Caco-2 (cell line): ENCODE measurements around the gene OR2J2. TPM values are rescaled to one million over a fixed set of nuclear protein-coding genes. Genes with fewer than 3 reads are reported as not detected.

ENCODE experiments used
- BruUV-seq: library from RNA; stranded (reverse); fragments of 400-500 nt; replicated peaks from 2 replicates; lab custom pipeline; 2021; lab: Mats Ljungman, UMichigan
- CTCF ChIA-PET: fragments of 300-600 bp; sonication (Branson Sonifier 250); formaldehyde crosslinking; loops from one replicate; lab custom pipeline; 2022; ENCODE audit warnings: antibody characterized with exemption; lab: Charles Lee
- POLR2A ChIA-PET: fragments of 300-600 bp; sonication (Branson Sonifier 250); formaldehyde crosslinking; loops from one replicate; lab custom pipeline; 2022; ENCODE audit warnings: antibody characterized with exemption; lab: Charles Lee
- DNase-seq, 2 experiments: peaks; one replicate each; pipeline versions ENCODE4 v3.0.0 to v3.0.0-alpha.2; 2020 to 2022
- H3K27me3 ChIP-seq: replicated peaks from 2 replicates; pipeline ENCODE4 v1.6.0; 2011; ENCODE audit warnings: low read length; ENCODE audit not compliant: control insufficient read depth, insufficient read depth
- H3K36me3 ChIP-seq: 2 replicates; pipeline ENCODE4 v1.5.1; 2011; ENCODE audit warnings: low read length; ENCODE audit not compliant: control insufficient read depth, insufficient read depth
- H3K4me1 ChIP-seq: fragments of 250-450 bp; sonication (Bioruptor Pico); 2 replicates; pipeline ENCODE4 v1.5.1; 2020; ENCODE audit warnings: mild to moderate bottlenecking
- H3K4me3 ChIP-seq: 2 replicates; pipeline ENCODE4 v1.5.1; 2011; ENCODE audit warnings: low read depth, mild to moderate bottlenecking, control low read depth, low read length
- H3K9me3 ChIP-seq: fragments of 250-450 bp; sonication (Bioruptor Pico); 2 replicates; pipeline ENCODE4 v1.5.1; 2020; ENCODE audit warnings: mild to moderate bottlenecking, moderate library complexity
- H3K27ac Mint-ChIP-seq: one replicate; pipeline ENCODE4 v1.8.0; 2022; ENCODE audit warnings: mixed read lengths; ENCODE audit not compliant: unreplicated experiment
- H3K27me3 Mint-ChIP-seq: one replicate; pipeline ENCODE4 v1.8.0; 2022; ENCODE audit warnings: mixed read lengths; ENCODE audit not compliant: insufficient read depth, unreplicated experiment
- H3K36me3 Mint-ChIP-seq: one replicate; pipeline ENCODE4 v1.8.0; 2022; ENCODE audit warnings: mild to moderate bottlenecking, mixed read lengths; ENCODE audit not compliant: insufficient read depth, unreplicated experiment
- H3K4me1 Mint-ChIP-seq: one replicate; pipeline ENCODE4 v1.8.0; 2022; ENCODE audit warnings: low read depth, mixed read lengths; ENCODE audit not compliant: unreplicated experiment
- H3K4me3 Mint-ChIP-seq: one replicate; pipeline ENCODE4 v1.8.0; 2022; ENCODE audit warnings: mild to moderate bottlenecking, moderate library complexity, mixed read lengths; ENCODE audit not compliant: unreplicated experiment
- H3K9me3 Mint-ChIP-seq: one replicate; pipeline ENCODE4 v1.8.0; 2022; ENCODE audit warnings: mixed read lengths; ENCODE audit not compliant: unreplicated experiment
- CTCF ChIP-seq, 2 experiments: fragments of 200-600 bp in 1 of 2; IDR thresholded peaks; 1 replicate in 1 of 2; 2 replicates in 1 of 2; pipeline versions ENCODE4 v1.5.1 to v1.8.0; 2011 to 2022; ENCODE audit warnings: antibody characterized with exemption in 1 of 2, control low read depth in 1 of 2, inconsistent platforms in 1 of 2, low read depth in 1 of 2, low read length in 1 of 2, mild to moderate bottlenecking in 1 of 2, moderate library complexity in 1 of 2; ENCODE audit not compliant: insufficient read depth in 1 of 2, severe bottlenecking in 1 of 2, unreplicated experiment in 1 of 2
- intact Hi-C: fragments of 100-400 bp; cut with micrococcal nuclease; formaldehyde crosslinking; loops from one replicate; pipeline ENCODE4 v1.10.0; 2022; ENCODE audit not compliant: unreplicated experiment
- total RNA-seq: library from RNA; stranded (reverse); gene quantifications from 2 replicates; pipeline ENCODE4 v1.2.3, GENCODE V29; 2022

Gene OR2J2
- total RNA-seq, 1 experiment from 2014 or later, result not detected

- intact Hi-C loops, result no loop called here
- H3K9me3 ChIP-seq, result no peaks in the 10 kb centered on the region
- TF ChIP-seq CTCF (IDR thresholded peaks at IDR 0.05; ENCODE audit: insufficient read depth in 1 of 2, low read depth in 1 of 2, low read length in 1 of 2, severe bottlenecking in 1 of 2, unreplicated experiment in 1 of 2), result no peak
- H3K4me1 ChIP-seq, result no peaks in the 10 kb centered on the region
- no peak for DNase-seq
- Mint-ChIP-seq H3K27me3 (no peaks in the 10 kb centered on the region), H3K9me3 (no peaks in the 10 kb centered on the region), H3K4me3 (no peak overlapping the region), H3K27ac (no peak overlapping the region), H3K36me3 (no peaks in the 10 kb centered on the region), H3K4me1 (peaks cover 11% of the 10 kb centered on the region)
- no TSS peak for BruUV-seq
- ChIA-PET POLR2A (no interaction called here), CTCF (no interaction called here)
- no peak overlapping the region for H3K4me3 ChIP-seq
- no peaks in the 10 kb centered on the region for H3K27me3 ChIP-seq
- no peaks in the 10 kb centered on the region for H3K36me3 ChIP-seq
Measured at GRCh38 chr6:29200767-29201662, 30.3 kb downstream of the OR2J2 start.

GRCh38 chr6:29201966-29202365 is 31.3 kb downstream of the OR2J2 start:
- Histone ChIP-seq H3K36me3 (no peaks in the 10 kb centered on the region), H3K27me3 (no peaks in the 10 kb centered on the region), H3K9me3 (no peaks in the 10 kb centered on the region), H3K4me1 (no peaks in the 10 kb centered on the region), H3K4me3 (no peak overlapping the region)
- Mint-ChIP-seq H3K36me3 (no peaks in the 10 kb centered on the region), H3K4me3 (no peak overlapping the region), H3K27ac (no peak overlapping the region), H3K9me3 (no peaks in the 10 kb centered on the region), H3K4me1 (peaks cover 11% of the 10 kb centered on the region), H3K27me3 (no peaks in the 10 kb centered on the region)
- DNase-seq, result no peak
- TF ChIP-seq CTCF (IDR thresholded peaks at IDR 0.05; ENCODE audit: insufficient read depth in 1 of 2, low read depth in 1 of 2, low read length in 1 of 2, severe bottlenecking in 1 of 2, unreplicated experiment in 1 of 2), result no peak
- no TSS peak for BruUV-seq
- ChIA-PET CTCF (no interaction called here), POLR2A (no interaction called here)
- intact Hi-C loops, result no loop called here

GRCh38 chr6:29211488-29211887 is 40.8 kb downstream of the OR2J2 start:
- Histone ChIP-seq H3K9me3 (no peaks in the 10 kb centered on the region), H3K36me3 (no peaks in the 10 kb centered on the region), H3K27me3 (no peaks in the 10 kb centered on the region), H3K4me1 (peaks cover 6% of the 10 kb centered on the region; the same call in 1 of the 2 replicates), H3K4me3 (no peak overlapping the region)
- Mint-ChIP-seq H3K27me3 (peaks cover 4% of the 10 kb centered on the region), H3K27ac (no peak overlapping the region), H3K4me1 (peaks cover 4% of the 10 kb centered on the region), H3K36me3 (no peaks in the 10 kb centered on the region), H3K4me3 (no peak overlapping the region), H3K9me3 (no peaks in the 10 kb centered on the region)
- ChIA-PET POLR2A (no interaction called here), CTCF (no interaction called here)
- intact Hi-C loops, result no loop called here
- no TSS peak for BruUV-seq
- no peak for DNase-seq
- no peak for TF ChIP-seq CTCF (IDR thresholded peaks at IDR 0.05; ENCODE audit: insufficient read depth in 1 of 2, low read depth in 1 of 2, low read length in 1 of 2, severe bottlenecking in 1 of 2, unreplicated experiment in 1 of 2)
